Hepatocyte (in vitro differentiated cells): ENCODE data around the gene OR8B12. TPM values are rescaled to one million over a fixed set of nuclear protein-coding genes. Genes with fewer than 3 reads are reported as not detected.

ENCODE experiments used
- DNase-seq: peaks from one replicate; pipeline ENCODE4 v3.0.0-alpha.2; 2016; ENCODE audit warnings: low spot score
- H2AFZ ChIP-seq: fragments of 200-600 bp; sonication (generic); 2 replicates; pipeline ENCODE4 v1.6.0; 2016; ENCODE audit warnings: antibody characterized with exemption, mild to moderate bottlenecking
- H3K27ac ChIP-seq: fragments of 200-600 bp; sonication (generic); 2 replicates; pipeline ENCODE4 v1.5.1; 2016; ENCODE audit warnings: mild to moderate bottlenecking
- H3K27me3 ChIP-seq: fragments of 200-600 bp; sonication (generic); 2 replicates; pipeline ENCODE4 v1.6.1; 2016
- H3K36me3 ChIP-seq: fragments of 200-600 bp; sonication (generic); replicated peaks from 2 replicates; pipeline ENCODE4 v1.5.1; 2016; ENCODE audit warnings: low read depth; ENCODE audit not compliant: insufficient read depth
- H3K4me1 ChIP-seq: fragments of 200-600 bp; sonication (generic); 2 replicates; pipeline ENCODE4 v1.5.1; 2016; ENCODE audit warnings: mild to moderate bottlenecking, moderate library complexity; ENCODE audit not compliant: insufficient read depth
- H3K4me2 ChIP-seq: fragments of 200-600 bp; sonication (generic); 2 replicates; pipeline ENCODE4 v1.6.0; 2016
- H3K4me3 ChIP-seq: fragments of 200-600 bp; sonication (generic); 2 replicates; pipeline ENCODE4 v1.5.1; 2016; ENCODE audit warnings: mild to moderate bottlenecking
- H3K79me2 ChIP-seq: fragments of 200-600 bp; sonication (generic); 2 replicates; pipeline ENCODE4 v1.6.0; 2017; ENCODE audit warnings: mild to moderate bottlenecking
- H3K9me2 ChIP-seq: fragments of 200-600 bp; sonication (generic); replicated peaks from 2 replicates; pipeline ENCODE4 v1.6.0; 2017; ENCODE audit warnings: mild to moderate bottlenecking; ENCODE audit not compliant: insufficient read depth
- H3K9me3 ChIP-seq: fragments of 200-600 bp; sonication (generic); 2 replicates; pipeline ENCODE4 v1.5.1; 2016; ENCODE audit warnings: low read depth, mild to moderate bottlenecking
- H4K20me1 ChIP-seq: fragments of 200-600 bp; sonication (generic); 2 replicates; pipeline ENCODE4 v1.6.0; 2016; ENCODE audit warnings: mild to moderate bottlenecking; ENCODE audit not compliant: insufficient read depth, poor library complexity, severe bottlenecking
- CTCF ChIP-seq: fragments of 200-600 bp; sonication (generic); IDR thresholded peaks from 2 replicates; pipeline ENCODE4 v1.5.1; 2016; ENCODE audit warnings: antibody characterized with exemption, mild to moderate bottlenecking; ENCODE audit not compliant: poor library complexity
- EZH2 ChIP-seq: fragments of 200-600 bp; sonication (generic); IDR thresholded peaks from 2 replicates; pipeline ENCODE4 v1.6.1; 2016; ENCODE audit warnings: antibody characterized with exemption, mild to moderate bottlenecking, borderline replicate concordance
- EZH2phosphoT487 ChIP-seq: fragments of 200-600 bp; sonication (generic); IDR thresholded peaks from one replicate; pipeline ENCODE4 v1.6.1; 2018; ENCODE audit warnings: antibody characterized with exemption, mild to moderate bottlenecking, low read depth, moderate library complexity; ENCODE audit not compliant: unreplicated experiment, severe bottlenecking
- WGBS: methylation state at CpG from one replicate; pipeline ENCODE4 v1.1.6; 2016; ENCODE audit warnings: low lambda C conversion rate; ENCODE audit errors: missing lambda C conversion rate; 5-methylcytosine and 5-hydroxymethylcytosine counted together
- polyA plus RNA-seq: library from polyadenylated mRNA; unstranded; fragments of >200 nt; fragmentation: Nextera tagmentation; extraction: Ambion mirVana; gene quantifications from 2 replicates; pipeline ENCODE4 v1.2.1, GENCODE V29; 2016
- total RNA-seq: library from RNA; depleted of rRNA; stranded (reverse); fragments of >200 nt; gene quantifications from 2 replicates; pipeline ENCODE4 v1.2.3, GENCODE V29; 2014

OR8B12 gene
- total and polyA plus RNA-seq, 2 experiments from 2014 or later: not detected

- WGBS: 88% methylated on average over 2 of the region's 2 CpGs
- H3K4me2 ChIP-seq: no peak overlapping the region
- no peaks in the 10 kb centered on the region for H3K79me2 ChIP-seq
- H3K4me1 ChIP-seq: no peaks in the 10 kb centered on the region
- H3K27ac ChIP-seq: no peak overlapping the region
- no peak for DNase-seq
- no peaks in the 10 kb centered on the region for H3K27me3 ChIP-seq
- no peaks in the 10 kb centered on the region for H4K20me1 ChIP-seq
- H2AFZ ChIP-seq: no peak overlapping the region
- no peaks in the 10 kb centered on the region for H3K9me2 ChIP-seq
- no peak for TF ChIP-seq EZH2phosphoT487
- no peak for TF ChIP-seq CTCF
- TF ChIP-seq EZH2: no peak
- no peaks in the 10 kb centered on the region for H3K9me3 ChIP-seq
- H3K4me3 ChIP-seq: no peak overlapping the region
- H3K36me3 ChIP-seq: no peaks in the 10 kb centered on the region
Measured at GRCh38 chr11:124582565-124582964, 39.1 kb upstream of the OR8B12 start.

- Histone ChIP-seq H3K4me2 (no peak overlapping the region), H3K27ac (no peak overlapping the region), H3K9me3 (no peaks in the 10 kb centered on the region), H4K20me1 (no peaks in the 10 kb centered on the region), H3K27me3 (no peaks in the 10 kb centered on the region), H3K9me2 (no peaks in the 10 kb centered on the region), H3K79me2 (no peaks in the 10 kb centered on the region), H3K36me3 (no peaks in the 10 kb centered on the region), H3K4me3 (no peak overlapping the region), H2AFZ (no peak overlapping the region), H3K4me1 (no peaks in the 10 kb centered on the region)
- DNase-seq: no peak
- 77% methylated on average over 6 of the region's 6 CpGs for whole genome bisulfite sequencing
- TF ChIP-seq CTCF: no peak
- no peak for TF ChIP-seq EZH2phosphoT487
- TF ChIP-seq EZH2: no peak
Measured at GRCh38 chr11:124581817-124582216, 38.4 kb upstream of the OR8B12 start.

- Histone ChIP-seq H3K27ac (no peak overlapping the region), H3K36me3 (no peaks in the 10 kb centered on the region), H3K4me1 (no peaks in the 10 kb centered on the region), H3K9me2 (no peaks in the 10 kb centered on the region), H3K79me2 (no peaks in the 10 kb centered on the region), H3K4me3 (no peak overlapping the region), H4K20me1 (no peaks in the 10 kb centered on the region), H3K27me3 (peaks cover 2% of the 10 kb centered on the region), H3K9me3 (peaks cover 3% of the 10 kb centered on the region), H3K4me2 (no peak overlapping the region), H2AFZ (no peak overlapping the region)
- TF ChIP-seq CTCF (no peak), EZH2phosphoT487 (no peak), EZH2 (no peak)
- no peak for DNase-seq
- 59% methylated on average over 4 of the region's 4 CpGs for WGBS
Measured at GRCh38 chr11:124578761-124579160, 35.3 kb upstream of the OR8B12 start.

GRCh38 chr11:124577716-124578427, 34.4 kb upstream of the OR8B12 start:
- 86% methylated on average over 6 of the region's 6 CpGs for WGBS
- Histone ChIP-seq H3K27ac (no peak overlapping the region), H3K79me2 (no peaks in the 10 kb centered on the region), H3K36me3 (no peaks in the 10 kb centered on the region), H3K9me3 (peaks cover 3% of the 10 kb centered on the region), H3K4me3 (no peak overlapping the region), H3K4me2 (no peak overlapping the region), H3K9me2 (no peaks in the 10 kb centered on the region), H4K20me1 (no peaks in the 10 kb centered on the region), H2AFZ (no peak overlapping the region), H3K4me1 (no peaks in the 10 kb centered on the region), H3K27me3 (peaks cover 2% of the 10 kb centered on the region)
- DNase-seq: no peak
- TF ChIP-seq EZH2 (no peak), EZH2phosphoT487 (no peak)
